Right ventricle myocardium superior (tissue), 1 donor: Measurements from ENCODE around the gene PDZRN3. TPM values are rescaled to one million over a fixed set of nuclear protein-coding genes. Genes with fewer than 3 reads are reported as not detected.

Experiments
- ATAC-seq: fragments of 200-7000 bp; cut with Tn5 transposase; one replicate; pipeline ENCODE4 v1.9.1; 2020; ENCODE audit warnings: mild to moderate bottlenecking; ENCODE audit not compliant: poor library complexity
- DNase-seq: peaks from one replicate; pipeline ENCODE4 v3.0.0-alpha.2; 2020
- intact Hi-C: fragments of 100-400 bp; cut with DNase I; formaldehyde crosslinking; loops from one replicate; pipeline ENCODE4 v1.11.2; 2022
- total RNA-seq: library from RNA; stranded (reverse); fragmentation: NEBNext Ultra II Directional; extraction: Animal tissue kit (Norgen Biotek cat#: 25700); gene quantifications from one replicate; pipeline ENCODE4 v1.2.1, GENCODE V29; 2021
- donor health status: DM: no; HTN: yes; CAD: no; lungs with severe emphysema.

The PDZRN3 gene
- total RNA-seq, 1 donor from 2014 or later: 130 TPM

DNA sequence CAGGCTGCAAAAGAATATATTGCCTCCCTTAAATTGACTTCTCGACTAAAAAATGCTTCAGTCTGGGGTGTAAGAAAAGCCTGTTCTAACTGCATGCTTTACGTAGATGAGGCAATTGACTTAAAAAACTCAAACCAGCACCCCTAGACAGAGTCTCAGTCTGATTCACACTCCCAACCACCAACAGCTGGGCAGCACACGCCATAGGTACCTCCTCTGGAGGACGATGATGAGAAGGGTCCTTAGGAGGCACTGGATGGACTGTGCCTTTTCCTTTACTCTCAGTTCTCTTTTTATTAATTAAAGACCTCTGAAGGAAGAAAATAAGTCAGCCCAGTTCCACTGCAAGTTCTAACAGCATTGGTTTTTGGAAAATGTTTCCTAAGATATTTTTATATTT, 175.0 kb downstream of the PDZRN3 start:
- DNase-seq: no peak
- ATAC-seq: no peak
- intact Hi-C loops: no loop called here

DNA sequence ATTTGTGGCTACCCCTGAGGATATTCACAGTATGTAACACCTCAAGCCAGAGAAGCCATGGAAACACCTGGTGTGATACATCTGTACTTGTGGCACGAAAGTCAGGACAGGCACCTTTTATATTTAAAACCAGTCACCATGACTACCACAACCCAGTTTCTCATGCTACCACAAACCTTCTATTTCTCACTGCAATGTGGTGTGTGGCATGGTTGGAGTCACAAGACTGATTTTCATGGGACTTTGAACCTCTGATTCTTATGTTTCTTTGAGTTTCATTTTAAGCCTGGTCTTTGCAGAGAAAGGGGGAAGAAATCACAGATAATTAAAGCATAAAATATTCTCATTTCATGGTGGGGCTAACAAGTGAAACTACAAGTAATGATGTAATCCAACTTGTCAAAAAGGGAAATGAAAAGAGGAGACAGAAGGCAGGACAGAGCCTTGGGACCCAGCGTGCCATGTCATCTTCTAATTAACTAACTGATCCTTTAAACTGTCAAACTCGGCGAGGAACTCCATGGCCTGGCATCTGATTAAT, 175.9 kb downstream of the PDZRN3 start:
- DNase-seq: no peak
- no peak for ATAC-seq
- intact Hi-C loops: no loop called here

DNA sequence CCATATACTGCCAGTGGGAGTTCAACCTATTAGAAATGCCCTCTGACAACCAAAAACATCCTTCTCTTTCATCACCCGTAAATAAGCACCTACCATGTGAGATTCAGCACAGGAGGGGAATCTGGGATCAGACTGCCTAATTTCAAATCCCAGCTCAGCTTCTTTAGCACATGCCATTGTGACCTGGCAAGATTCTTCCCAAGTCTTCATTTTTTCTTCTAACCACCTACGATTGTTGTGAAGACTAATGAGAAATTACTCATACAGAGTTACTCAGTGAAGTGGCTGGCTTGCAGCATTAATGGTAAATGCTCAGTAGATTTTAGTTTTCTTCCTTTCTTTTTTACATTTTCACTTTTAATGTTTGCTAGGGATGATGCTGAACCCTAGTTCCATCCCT, 176.7 kb downstream of the PDZRN3 start:
- DNase-seq: no peak
- no peak for ATAC-seq
- intact Hi-C loops: no loop called here

DNA sequence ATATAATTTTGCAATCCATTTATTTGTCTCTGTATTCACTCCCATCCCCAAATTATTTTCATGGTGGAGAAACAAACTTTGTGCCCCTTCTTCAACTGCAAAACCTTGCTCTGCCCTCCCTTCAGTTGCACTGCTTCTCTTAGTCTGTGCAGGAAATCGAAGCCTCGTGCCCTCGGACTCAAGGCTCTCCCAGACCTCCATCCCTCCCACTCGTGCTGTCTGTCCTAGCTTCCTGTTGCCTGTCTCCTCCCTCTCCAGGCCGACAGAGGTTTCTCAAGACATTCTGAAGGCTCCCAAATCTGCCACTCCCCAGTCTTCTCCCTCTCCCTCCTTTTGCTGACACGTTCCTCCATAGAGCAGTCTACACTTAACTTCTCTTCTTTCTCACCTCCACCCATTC, 177.6 kb downstream of the PDZRN3 start:
- DNase-seq: no peak
- intact Hi-C loops: no loop called here
- ATAC-seq: no peak

DNA sequence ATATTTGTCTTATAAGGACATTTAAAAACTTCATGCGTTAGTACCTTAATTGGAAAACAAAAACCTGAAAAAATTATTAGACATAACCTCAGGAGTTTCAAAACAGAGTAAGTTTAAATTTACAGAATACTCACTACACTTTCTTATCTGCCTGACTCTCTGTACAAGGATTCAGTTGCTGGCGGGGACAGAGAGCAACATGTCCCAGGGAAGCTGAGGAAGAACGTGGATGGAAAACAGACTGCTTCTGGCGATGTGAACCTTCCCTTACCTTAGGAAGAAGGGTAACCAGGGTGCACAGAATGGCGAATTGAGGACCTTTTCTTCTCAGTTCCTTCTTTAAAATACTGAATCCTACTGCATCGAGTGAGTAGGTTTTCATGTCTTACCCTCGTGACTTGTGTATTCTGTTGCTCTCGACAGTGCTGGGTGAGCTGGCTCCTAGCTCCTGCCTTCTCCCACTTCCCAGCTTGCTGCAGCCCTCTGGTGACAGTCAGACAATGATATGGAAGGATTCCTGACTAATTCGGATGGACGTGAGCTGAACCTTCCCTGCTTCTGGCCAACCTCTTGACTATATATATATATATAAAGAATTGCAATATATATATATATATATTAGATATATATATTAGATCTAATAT, 178.2 kb downstream of the PDZRN3 start:
- ATAC-seq: peak; percentile 64
- DNase-seq: no peak
- intact Hi-C loops: no loop called here

DNA sequence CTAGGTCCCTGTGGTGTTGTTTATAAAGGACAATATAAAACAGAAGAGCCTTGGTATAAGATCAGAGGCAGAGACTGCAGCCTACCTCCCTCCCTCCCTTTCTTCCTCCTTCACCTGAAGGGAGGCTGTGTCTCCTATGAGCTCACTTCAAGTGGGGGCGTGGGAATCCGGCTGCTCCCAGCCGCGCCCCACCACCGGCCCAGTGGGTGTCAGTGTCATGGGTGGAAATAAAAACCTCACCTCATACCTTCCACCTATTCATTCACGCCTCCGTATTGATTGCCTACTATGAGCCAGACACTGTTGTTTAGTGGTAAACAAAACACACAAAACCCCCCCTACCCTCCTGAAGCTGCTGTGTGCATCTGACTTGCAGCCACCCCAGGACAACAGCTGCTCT, 181.9 kb downstream of the PDZRN3 start:
- DNase-seq (no peak), ATAC-seq (no peak)
- intact Hi-C loops: no loop called here

DNA sequence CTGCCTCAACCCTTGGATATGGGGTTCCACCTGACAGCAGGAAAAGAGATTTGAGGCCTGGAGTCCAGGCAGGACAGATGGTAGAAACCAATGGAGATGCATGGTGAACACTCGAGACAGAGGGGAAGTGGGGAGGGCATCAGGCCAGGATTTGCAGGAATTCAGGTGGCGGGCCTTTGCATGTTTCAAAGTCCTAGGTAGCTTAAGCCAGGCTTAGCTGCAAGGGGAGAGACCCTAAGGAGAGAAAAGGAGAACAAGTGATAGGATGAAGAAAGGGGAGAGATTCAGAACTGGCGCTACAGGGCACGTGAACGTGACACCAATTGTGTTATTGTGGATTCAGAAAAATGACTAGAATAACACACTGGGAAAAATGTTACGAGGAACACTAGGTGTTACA, 182.6 kb downstream of the PDZRN3 start:
- intact Hi-C loops: no loop called here
- ATAC-seq: no peak

DNA sequence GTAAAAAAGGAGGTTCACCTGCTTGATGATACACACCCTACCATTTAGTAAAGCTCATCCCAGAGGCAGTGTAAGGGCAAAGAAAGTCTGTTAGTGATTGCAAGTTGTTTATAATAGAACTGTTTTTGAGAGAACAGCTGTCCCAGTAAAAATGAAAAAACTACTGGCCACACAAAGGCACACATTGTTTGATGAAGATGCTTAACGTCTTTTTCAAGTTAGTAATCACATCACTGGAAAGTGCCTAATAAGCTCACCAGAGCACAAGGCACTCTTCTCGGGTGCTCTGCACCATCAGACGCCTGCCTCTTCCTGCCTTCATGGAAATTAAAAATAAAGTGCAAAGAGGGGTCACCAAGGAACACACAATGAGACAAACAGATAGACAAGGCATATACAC, 186.9 kb downstream of the PDZRN3 start:
- ATAC-seq: no peak
- intact Hi-C loops: loop anchor here (10.0 kb wide), 1 partner anchor 333 kb away; no protein-coding TSS in a partner anchor
- no peak for DNase-seq

More for the DNA sequence above, 182.6 kb downstream of the PDZRN3 start:
- DNase-seq: no peak

DNA sequence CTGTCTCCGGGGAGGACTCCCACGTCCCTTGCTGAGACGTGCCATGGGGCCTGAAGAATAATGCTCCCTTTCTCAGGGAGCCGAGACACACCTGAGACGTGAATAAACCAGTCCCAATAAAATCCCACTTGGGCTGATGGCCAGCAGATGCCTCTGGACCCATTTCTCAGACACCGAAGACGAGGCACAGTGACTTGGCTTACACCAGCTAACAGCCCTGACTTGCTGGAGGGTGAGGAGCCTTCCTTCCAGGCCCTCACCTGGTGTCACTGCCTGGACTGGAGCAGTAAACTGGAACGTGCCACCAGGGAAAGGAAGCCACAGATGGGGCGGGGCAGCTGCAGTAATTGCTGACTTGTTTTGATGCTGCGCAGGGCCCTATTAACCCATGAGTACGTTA, 189.7 kb downstream of the PDZRN3 start:
- ATAC-seq: no peak
- DNase-seq: no peak
- intact Hi-C loops: loop anchor here (10.0 kb wide), 1 partner anchor 330 kb away; no protein-coding TSS in a partner anchor

DNA sequence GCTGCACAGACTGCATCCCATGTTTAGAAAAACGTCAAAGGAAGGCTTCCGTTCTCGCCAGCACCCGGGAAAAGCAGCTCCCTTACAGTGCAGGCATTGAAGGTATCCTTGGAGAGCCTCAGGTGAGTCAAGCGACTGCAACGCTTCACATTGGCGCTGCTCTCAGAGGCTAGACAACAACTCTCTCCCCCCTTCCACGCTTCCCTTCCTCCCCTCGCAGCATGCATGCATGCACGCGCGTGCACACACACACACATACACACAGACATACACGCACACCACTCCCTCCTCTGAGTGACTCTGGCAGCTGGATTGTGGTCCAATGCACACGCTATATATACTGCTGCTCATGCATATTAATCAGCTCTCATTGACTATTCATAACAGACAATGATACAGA, 191.1 kb downstream of the PDZRN3 start:
- intact Hi-C loops: loop anchor here (10.0 kb wide), 1 partner anchor 329 kb away; no protein-coding TSS in a partner anchor
- DNase-seq (no peak), ATAC-seq (peak; percentile 11)

DNA sequence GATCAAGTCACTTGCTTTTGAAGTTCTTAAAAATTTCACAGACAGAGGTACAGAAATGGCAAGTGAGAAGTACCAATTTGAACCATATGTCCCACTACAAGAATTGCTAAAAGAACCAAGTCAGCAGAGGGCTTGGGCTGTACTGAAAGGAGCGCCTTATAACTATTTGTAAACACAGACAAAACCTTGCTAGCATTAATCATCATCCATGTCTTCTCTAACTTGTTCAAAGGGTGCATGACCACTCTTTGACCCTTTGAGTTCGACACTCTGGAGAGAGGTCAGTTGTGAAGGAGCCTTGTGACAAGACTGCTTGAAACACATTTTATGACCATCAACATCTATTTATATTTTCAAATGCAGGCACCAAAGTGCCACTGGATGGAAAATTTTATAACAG, 191.7 kb downstream of the PDZRN3 start:
- DNase-seq: no peak
- intact Hi-C loops: loop anchor here (10.0 kb wide), 1 partner anchor 328 kb away; no protein-coding TSS in a partner anchor
- no peak for ATAC-seq

DNA sequence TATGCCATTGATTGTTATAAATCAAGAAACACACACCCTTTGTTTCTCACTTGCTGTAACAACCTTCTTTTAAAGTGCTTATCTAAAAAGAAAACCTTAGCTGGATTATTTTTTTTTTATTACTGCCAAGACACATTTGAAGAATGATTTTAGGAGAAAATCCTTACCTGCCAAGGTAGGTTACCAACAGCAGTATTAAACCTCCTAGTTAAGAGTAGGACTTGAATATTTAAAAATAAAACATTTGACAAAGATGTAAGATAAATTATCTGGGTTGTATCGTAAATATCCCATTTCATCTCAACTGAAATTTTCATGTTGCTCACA, 192.1 kb downstream of the PDZRN3 start:
- ATAC-seq: no peak
- DNase-seq: no peak
- intact Hi-C loops: loop anchor here (10.0 kb wide), 1 partner anchor 328 kb away; no protein-coding TSS in a partner anchor

DNA sequence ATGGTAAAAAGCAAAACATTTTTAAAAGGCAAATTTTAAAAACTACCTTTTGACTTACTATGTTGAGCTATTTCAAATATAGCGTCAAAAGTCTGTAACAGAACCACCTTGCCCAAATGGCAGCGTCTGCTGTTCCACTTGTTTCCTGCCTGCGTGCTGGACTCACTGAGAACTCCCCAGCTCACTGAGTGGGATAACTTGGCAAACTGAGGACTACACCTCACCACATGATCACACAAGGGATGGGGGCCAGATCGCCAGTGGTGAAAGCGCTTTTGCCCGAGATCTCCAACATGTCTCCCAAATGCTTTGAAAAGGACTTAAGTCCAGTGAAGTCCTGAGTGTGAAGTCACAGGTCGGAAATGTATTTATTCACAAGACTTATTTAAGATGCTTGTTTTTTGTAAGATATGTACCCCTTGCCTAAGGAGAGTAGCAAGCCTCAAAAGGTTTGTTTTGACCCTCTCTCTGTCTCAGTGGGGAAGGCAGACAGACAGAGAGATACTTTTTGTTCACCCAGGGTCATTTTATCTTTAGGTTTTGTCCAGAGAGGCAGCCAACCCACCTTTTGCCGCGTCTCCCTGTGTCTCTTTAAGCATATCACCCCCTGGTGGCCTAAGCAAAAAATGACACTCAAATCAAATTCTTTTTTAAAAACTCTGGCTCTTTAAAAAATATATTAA, 192.6 kb downstream of the PDZRN3 start:
- intact Hi-C loops: loop anchor here (10.0 kb wide), 1 partner anchor 327 kb away; no protein-coding TSS in a partner anchor
- DNase-seq (no peak), ATAC-seq (peak; percentile 42)

DNA sequence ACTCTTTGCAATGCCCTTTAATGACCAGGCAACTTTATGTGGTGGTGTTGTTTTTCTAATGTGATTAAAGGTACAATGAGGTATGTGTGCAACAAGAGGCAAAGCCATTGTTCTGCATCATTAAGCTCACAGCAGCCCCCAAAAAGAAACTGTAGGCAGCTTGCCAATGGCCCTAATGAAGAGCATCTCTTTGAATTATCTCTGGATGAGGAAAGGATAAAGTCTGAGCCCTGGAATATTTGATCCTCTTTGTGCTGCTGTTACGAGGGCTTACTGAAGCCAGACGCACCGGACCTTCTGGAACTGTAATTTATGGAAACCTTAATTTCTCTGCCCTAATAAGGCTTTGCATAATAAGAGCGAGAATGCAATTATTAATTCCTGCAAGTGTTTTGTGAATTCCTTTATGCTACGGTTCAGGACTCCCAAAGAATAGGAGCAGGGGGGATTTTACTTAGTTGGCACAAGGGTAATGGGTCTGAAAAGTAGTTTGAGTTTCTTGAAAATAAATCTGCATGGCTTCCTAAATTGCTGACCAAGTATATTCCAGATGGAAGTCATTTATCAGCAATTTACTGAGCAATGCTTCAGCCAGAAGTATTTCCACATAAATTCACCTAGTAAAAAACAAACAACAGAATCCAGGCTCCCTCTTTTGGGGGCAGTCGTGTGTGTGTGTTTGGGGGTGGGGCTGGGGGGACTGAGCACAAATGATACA, 193.4 kb downstream of the PDZRN3 start:
- ATAC-seq: no peak
- intact Hi-C loops: loop anchor here (10.0 kb wide), 1 partner anchor 327 kb away; no protein-coding TSS in a partner anchor

DNA sequence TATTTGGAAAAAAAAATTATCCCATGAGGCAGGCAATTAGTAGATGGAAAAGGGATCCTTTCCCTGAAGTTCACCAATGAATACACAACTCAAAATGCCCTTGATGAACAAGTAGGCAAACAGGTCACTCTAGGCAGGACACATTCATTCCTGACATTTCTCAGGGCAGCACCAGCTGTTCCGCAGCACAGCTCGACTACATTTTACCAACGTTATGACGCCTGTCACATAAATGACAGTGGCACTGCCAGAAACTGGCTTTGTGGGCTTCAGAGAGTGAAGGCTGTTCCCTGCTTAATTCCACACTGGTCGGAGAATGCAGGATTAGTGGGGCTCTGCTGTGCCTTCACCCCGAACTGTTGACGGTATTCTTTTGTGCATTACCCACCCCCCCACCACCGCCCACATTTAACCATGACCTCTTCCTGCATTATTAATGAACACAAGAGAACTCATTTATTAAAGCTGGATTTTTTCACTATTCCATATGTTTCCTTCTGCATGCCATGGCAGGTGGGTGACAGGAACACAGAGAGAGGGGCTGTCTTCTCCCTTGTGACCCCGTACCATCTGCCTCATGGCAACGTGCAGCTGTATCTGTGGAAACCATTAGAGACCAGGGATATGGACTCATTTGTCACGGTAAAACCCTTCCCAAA, 197.6 kb downstream of the PDZRN3 start:
- intact Hi-C loops: no loop called here
- ATAC-seq: peak; percentile 88
- no peak for DNase-seq

More for the DNA sequence above, 193.4 kb downstream of the PDZRN3 start:
- DNase-seq: no peak

DNA sequence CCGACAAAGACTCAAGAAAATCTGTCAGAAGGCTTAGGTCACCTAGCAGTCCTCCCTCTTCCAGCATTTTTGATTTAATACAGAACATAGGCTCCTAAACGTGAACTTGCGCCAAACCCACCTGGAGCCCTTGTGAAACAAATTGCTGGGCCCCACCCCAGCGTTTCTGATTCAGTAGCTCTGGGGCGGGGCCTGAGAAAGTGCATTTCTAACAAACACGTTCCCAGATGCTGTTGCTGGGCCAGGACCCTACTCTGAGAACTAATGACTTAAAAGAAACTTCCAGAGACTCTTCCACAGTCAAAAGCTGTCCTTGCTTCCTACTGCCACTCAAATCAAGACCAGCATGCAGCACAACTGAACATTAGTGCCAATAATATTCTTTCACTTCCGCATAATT, 198.1 kb downstream of the PDZRN3 start:
- no peak for ATAC-seq
- DNase-seq: no peak
- intact Hi-C loops: no loop called here

DNA sequence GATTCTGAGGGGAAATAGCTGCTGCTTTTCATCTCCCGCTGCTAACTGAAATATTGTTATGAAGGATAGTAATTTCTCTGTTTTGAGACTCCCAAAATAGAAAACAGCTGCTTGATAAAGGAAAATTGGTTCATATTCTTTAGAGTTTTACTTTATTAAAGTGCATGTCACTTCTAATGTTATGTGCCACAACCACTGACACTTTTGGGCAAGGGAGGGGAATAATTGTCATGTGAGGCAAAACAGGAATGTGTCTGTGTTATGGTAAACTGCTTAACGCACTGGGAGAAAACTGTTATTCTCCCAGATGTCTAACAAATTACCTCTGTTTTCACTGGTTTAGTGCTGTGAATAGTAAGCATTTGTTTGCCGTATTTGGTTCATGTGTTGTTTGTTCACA, 201.6 kb downstream of the PDZRN3 start:
- intact Hi-C loops: no loop called here
- no peak for DNase-seq
- ATAC-seq: no peak

DNA sequence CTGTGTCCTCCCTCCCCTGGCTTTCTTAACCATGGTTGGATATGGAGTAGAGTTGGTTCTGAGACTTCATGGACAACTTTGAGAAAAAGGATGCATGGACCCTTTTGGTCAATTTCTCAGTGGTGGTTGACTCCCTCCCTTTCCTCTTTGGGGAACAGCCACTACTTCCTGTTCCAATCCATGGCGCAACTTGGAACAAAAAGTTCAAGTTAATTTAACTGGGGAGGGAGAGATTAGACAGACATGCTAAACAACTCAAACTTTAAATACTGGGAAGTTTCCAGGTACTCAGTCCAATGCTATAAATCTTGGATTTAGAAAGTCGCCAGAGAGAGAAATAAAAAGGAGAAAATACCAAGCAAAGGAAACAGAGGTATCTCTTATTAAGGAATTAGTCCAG, 202.2 kb downstream of the PDZRN3 start:
- peak; percentile 38 for ATAC-seq
- intact Hi-C loops: no loop called here
- no peak for DNase-seq

DNA sequence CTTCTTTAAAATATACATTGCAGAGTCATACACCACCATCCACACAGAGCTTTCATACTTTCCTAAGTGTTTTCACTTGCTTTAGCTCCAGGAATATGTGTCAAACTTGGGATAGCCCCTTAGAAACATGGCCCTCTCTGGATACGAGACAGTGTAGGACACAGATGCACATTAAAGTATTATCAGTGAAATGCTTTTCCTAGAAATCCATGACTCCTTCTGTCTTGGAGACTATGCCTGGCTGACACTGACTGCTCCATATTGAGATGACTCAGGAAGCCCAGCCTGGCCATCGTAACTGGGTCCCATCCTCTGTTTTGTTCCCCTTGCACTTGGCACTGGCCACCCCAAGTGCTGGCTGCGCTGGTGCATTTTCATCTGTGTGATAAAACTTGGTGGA, 204.8 kb downstream of the PDZRN3 start:
- ATAC-seq: peak; percentile 38
- intact Hi-C loops: no loop called here
- DNase-seq: peak; percentile 41
